ENCODE results near the gene CHMP2A.
"Not testable (repeated sequence)": the region's sequence is repeated elsewhere in the genome, so short reads cannot be mapped to it uniquely, and the experiment has no call there.

The CHMP2A gene

DNA sequence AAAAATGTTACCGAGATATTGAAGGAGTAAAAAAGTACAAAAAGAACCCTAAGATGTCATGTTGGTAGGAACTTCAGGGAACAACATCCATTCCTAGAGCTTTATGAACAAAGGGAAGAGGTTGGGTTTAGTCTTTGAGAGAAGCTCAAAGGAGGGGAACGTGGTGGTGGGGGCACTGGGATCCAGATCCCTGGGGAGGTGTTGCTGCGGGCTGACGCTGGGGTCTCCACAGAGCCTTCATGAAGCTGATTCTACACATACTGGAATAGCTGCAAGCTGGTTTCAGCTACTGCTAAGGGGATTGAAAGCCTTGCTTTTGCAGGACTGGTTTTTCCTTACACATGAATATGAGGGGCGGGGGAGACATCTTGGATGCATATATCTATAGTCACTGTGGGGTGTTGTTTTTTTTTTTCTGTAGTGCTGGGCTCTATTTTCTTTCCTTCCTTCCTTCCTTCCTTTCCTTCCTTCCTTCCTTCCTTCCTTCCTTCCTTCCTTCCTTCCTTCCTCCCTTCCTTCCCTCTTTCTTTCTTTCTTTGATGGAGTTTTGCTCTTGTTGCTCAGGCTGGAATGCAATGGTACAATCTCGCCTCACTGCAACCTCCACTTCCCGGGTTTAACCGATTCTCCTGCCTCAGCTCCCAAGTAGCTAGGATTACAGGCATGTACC lies 24.7 kb upstream of the CHMP2A start:
- Histone ChIP-seq H3K79me2 (ENCODE audit: low read length) (peaks cover 18% of the 10 kb centered on the region), H3K27ac (ENCODE audit: low read length) (no peak overlapping the region), H3K9ac (ENCODE audit: low read length) (no peak overlapping the region), H4K20me1 (ENCODE audit: insufficient read depth, low read length) (no peaks in the 10 kb centered on the region; the same call in 1 of the 2 replicates), H3K4me2 (ENCODE audit: low read length) (no peak overlapping the region), H3K4me1 (ENCODE audit: low read length) (peaks cover 5% of the 10 kb centered on the region), H3K4me3 (ENCODE audit: low read length) (no peak overlapping the region), H3K9me3 (ENCODE audit: insufficient read depth, low read length) (no peaks in the 10 kb centered on the region), H3K36me3 (replicated peaks; ENCODE audit: low read depth, low read length) (peaks cover 21% of the 10 kb centered on the region), H3K27me3 (ENCODE audit: low read depth, low read length) (no peaks in the 10 kb centered on the region), H2AFZ (ENCODE audit: low read depth, low read length) (no peak overlapping the region)
- no peak for TF ChIP-seq EZH2phosphoT487 (IDR thresholded peaks at IDR 0.05; ENCODE audit: low read depth)
- TF ChIP-seq, protein P1, sequence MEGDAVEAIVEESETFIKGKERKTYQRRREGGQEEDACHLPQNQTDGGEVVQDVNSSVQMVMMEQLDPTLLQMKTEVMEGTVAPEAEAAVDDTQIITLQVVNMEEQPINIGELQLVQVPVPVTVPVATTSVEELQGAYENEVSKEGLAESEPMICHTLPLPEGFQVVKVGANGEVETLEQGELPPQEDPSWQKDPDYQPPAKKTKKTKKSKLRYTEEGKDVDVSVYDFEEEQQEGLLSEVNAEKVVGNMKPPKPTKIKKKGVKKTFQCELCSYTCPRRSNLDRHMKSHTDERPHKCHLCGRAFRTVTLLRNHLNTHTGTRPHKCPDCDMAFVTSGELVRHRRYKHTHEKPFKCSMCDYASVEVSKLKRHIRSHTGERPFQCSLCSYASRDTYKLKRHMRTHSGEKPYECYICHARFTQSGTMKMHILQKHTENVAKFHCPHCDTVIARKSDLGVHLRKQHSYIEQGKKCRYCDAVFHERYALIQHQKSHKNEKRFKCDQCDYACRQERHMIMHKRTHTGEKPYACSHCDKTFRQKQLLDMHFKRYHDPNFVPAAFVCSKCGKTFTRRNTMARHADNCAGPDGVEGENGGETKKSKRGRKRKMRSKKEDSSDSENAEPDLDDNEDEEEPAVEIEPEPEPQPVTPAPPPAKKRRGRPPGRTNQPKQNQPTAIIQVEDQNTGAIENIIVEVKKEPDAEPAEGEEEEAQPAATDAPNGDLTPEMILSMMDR (IDR thresholded peaks at IDR 0.05; ENCODE audit: low read depth, low read length), result no peak

DNA sequence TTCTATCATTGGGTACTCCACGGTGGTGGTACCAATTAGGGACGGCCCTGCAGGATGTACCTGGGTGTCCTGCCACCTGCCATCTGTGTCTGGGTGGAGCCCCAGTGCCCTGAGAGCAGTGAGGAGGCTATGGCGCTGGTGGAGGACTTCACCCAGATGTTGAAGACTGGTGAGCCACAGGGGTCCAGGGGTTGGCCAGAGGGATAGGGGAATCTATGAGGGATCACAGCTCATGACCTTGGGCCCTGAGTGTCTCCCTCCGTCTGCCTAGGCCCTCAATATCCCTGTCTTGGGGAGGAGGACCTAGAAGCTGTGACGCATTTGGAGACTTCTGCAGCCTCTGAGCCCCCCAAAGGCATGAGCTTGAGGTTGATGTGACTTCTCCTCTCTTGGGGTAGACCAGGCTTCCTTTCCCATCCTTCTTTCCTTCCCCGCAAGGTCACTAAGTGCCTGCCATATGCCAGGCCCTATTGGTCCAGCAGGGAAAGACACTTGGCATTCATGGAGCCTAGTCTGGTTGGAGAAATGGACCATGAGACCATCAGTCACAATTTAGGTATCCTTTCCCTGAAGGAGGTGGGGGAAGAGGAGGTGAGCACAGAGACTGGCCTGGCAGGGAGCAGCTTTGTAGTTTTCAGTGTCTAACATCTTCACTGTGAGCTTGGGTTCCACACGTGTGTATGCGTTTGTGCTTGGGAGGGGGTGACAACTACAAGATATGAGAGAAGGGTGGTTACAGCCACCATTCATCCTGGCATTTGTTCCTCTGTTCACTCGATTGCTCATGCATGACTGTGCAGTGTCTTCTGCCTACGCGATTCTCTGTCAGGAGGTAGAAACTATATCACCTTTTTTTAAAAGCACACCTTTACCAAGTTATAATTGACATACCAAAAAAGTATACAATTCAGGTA lies 23.4 kb upstream of the CHMP2A start:
- H3K4me3 ChIP-seq (ENCODE audit: low read length), result no peak overlapping the region
- no peak overlapping the region for H3K27ac ChIP-seq (ENCODE audit: low read length)
- no peak overlapping the region for H2AFZ ChIP-seq (ENCODE audit: low read depth, low read length)
- H4K20me1 ChIP-seq (ENCODE audit: insufficient read depth, low read length), result no peaks in the 10 kb centered on the region; the same call in 1 of the 2 replicates
- no peaks in the 10 kb centered on the region for H3K27me3 ChIP-seq (ENCODE audit: low read depth, low read length)
- peaks cover 19% of the 10 kb centered on the region for H3K36me3 ChIP-seq (replicated peaks; ENCODE audit: low read depth, low read length)
- no peak overlapping the region for H3K4me2 ChIP-seq (ENCODE audit: low read length)
- H3K4me1 ChIP-seq (ENCODE audit: low read length), result peaks cover 10% of the 10 kb centered on the region
- H3K9ac ChIP-seq (ENCODE audit: low read length), result no peak overlapping the region
- H3K79me2 ChIP-seq (ENCODE audit: low read length), result peaks cover 18% of the 10 kb centered on the region
- no peaks in the 10 kb centered on the region for H3K9me3 ChIP-seq (ENCODE audit: insufficient read depth, low read length)
- TF ChIP-seq EZH2phosphoT487 (IDR thresholded peaks at IDR 0.05; ENCODE audit: low read depth), result no peak
- TF ChIP-seq, protein P1 (IDR thresholded peaks at IDR 0.05; ENCODE audit: low read depth, low read length), result no peak

DNA sequence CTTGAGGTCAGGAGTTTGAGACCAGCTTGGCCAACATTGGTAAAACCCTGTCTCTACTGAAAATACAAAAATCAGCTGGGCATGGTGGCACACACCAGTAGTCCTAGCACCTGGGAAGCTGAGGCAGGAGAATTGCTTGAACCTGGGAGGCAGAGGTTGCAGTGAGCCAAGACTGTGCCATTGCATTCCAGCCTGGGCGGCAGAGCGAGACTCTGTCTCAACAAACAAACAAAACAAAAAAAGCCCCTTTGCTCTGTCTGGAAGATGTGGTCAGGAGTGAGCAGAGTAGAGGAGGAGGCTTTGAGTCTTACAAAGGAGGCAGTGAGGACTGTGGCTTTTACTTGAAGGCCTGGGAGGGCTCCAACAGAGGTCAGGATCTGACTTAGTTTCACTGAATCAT lies 22.7 kb upstream of the CHMP2A start:
- not testable (repeated sequence) for H3K9ac ChIP-seq (ENCODE audit: low read length)
- H3K79me2 ChIP-seq (ENCODE audit: low read length), result peaks cover 18% of the 10 kb centered on the region

DNA sequence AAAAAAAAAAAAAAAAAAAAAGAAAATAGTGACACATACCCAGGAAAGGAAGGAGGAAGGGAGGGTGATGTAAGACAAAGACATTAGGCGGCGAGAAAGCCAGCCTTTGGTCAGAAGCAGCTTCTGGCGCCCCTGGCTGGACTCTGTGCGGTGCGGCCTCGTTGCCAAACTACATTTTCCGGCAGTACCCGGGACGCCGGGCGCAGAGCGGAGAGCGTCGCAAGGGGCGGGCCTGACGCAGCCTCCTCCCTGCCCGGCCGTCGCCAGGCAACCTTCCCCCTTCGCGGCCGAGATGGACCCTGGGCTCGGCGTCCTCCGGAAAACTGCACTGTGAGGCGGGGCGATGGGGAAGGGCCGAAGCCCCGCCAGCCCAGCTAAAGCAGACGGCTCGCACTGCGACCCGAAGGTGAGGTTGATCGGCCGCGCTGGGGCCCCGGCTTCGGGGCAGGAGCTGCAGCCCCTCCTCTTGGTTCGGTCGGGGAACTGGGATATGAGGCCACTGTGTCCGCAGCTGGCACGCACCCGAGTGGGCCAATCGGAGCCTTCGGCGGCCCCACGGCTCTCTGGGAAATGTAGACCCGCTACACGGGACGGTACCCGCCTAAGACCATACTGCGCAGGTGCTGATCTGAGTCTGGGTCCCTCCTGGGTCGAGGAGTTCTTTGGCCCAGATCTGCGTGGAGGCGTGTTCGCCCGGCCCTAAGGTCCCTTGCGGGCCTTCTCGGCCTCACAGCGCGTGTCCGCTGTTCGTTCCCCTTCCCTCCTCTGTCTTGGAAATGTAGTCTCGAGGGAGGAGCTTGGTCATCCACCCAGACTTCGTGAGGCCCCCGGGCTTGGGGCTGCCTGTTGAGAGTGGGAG lies 20.5 kb upstream of the CHMP2A start:
- Histone ChIP-seq H3K27ac (ENCODE audit: low read length) (peak overlapping the region; percentile 90), H2AFZ (ENCODE audit: low read depth, low read length) (peak overlapping the region; percentile 73), H3K9me3 (ENCODE audit: insufficient read depth, low read length) (no peaks in the 10 kb centered on the region), H4K20me1 (ENCODE audit: insufficient read depth, low read length) (no peaks in the 10 kb centered on the region), H3K79me2 (ENCODE audit: low read length) (peaks cover 27% of the 10 kb centered on the region), H3K36me3 (replicated peaks; ENCODE audit: low read depth, low read length) (peaks cover 13% of the 10 kb centered on the region), H3K4me3 (ENCODE audit: low read length) (peak overlapping the region; percentile 92), H3K4me2 (ENCODE audit: low read length) (peak overlapping the region; percentile 83), H3K9ac (ENCODE audit: low read length) (peak overlapping the region; percentile 97), H3K27me3 (ENCODE audit: low read depth, low read length) (no peaks in the 10 kb centered on the region), H3K4me1 (ENCODE audit: low read length) (peaks cover 17% of the 10 kb centered on the region)
- no peak for TF ChIP-seq EZH2phosphoT487 (IDR thresholded peaks at IDR 0.05; ENCODE audit: low read depth)
- TF ChIP-seq, protein P1 (IDR thresholded peaks at IDR 0.05; ENCODE audit: low read depth, low read length), result peak; percentile 14; the same call in 1 of the 2 replicates

More for the DNA sequence above, 22.7 kb upstream of the CHMP2A start:
- not testable (repeated sequence) for H3K4me2 ChIP-seq (ENCODE audit: low read length); H2AFZ ChIP-seq (ENCODE audit: low read depth, low read length); H3K4me3 ChIP-seq (ENCODE audit: low read length); H4K20me1 ChIP-seq (ENCODE audit: insufficient read depth, low read length); H3K27me3 ChIP-seq (ENCODE audit: low read depth, low read length); H3K4me1 ChIP-seq (ENCODE audit: low read length); H3K9me3 ChIP-seq (ENCODE audit: insufficient read depth, low read length); H3K27ac ChIP-seq (ENCODE audit: low read length)
- H3K36me3 ChIP-seq (replicated peaks; ENCODE audit: low read depth, low read length), result peaks cover 12% of the 10 kb centered on the region
